Neutrophil (primary cell): Measurements from ENCODE around the gene LHFPL5.

Source experiments
- H3K27ac ChIP-seq: fragments of 200-600 bp; sonication (generic); 2 replicates; pipeline ENCODE4 v1.5.1; 2016; ENCODE audit warnings: mild to moderate bottlenecking, moderate library complexity
- H3K27me3 ChIP-seq: fragments of 200-600 bp; sonication (generic); 2 replicates; pipeline ENCODE4 v1.6.0; 2016; ENCODE audit warnings: mild to moderate bottlenecking
- H3K36me3 ChIP-seq: fragments of 200-600 bp; sonication (generic); 2 replicates; pipeline ENCODE4 v1.5.1; 2017
- H3K4me1 ChIP-seq, 2 experiments: fragments of 200-600 bp in 1 of 2; sonication (generic) in 1 of 2; 1 replicate in 1 of 2; 2 replicates in 1 of 2; pipeline versions ENCODE4 v1.5.1 to v1.6.1; 2013 to 2016; ENCODE audit warnings: low read depth in 1 of 2, low read length in 1 of 2, mild to moderate bottlenecking in 1 of 2, moderate library complexity in 1 of 2; ENCODE audit not compliant: control insufficient read depth in 1 of 2, insufficient read depth in 1 of 2
- H3K4me3 ChIP-seq, 2 experiments: fragments of 200-600 bp in 1 of 2; sonication (generic) in 1 of 2; 1 replicate in 1 of 2; 2 replicates in 1 of 2; pipeline ENCODE4 v1.5.1; 2013 to 2016; ENCODE audit warnings: low read depth in 1 of 2, low read length in 1 of 2, mild to moderate bottlenecking in 1 of 2, moderate library complexity in 1 of 2
- H3K9me3 ChIP-seq: fragments of 200-600 bp; sonication (generic); 2 replicates; pipeline ENCODE4 v1.5.1; 2016
- TF ChIP-seq, protein P1 (sequence below): fragments of 200-600 bp; sonication (generic); IDR thresholded peaks from 2 replicates; pipeline ENCODE4 v1.5.1; 2016; ENCODE audit warnings: antibody characterized with exemption

The LHFPL5 gene

DNA sequence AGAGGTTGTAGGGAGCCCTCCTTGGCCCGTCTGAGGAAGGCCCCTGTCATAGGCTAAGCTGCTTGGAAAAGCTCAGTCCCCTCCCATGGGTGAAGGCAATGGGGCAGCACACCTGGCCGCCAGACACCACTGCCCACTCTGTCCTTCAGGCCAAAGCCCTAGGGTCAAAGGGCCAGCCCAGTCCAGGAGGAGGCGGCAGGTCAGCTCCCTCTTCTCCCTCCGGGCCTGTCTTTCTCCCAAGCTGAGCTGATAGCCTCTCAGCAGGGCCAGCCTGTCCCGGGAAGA, 33.9 kb upstream of the LHFPL5 start:
- Histone ChIP-seq H3K27ac (no peak overlapping the region), H3K4me1 (peaks cover 7 to 14% of the 10 kb centered on the region in 2 experiments), H3K4me3 (no peak overlapping the region), H3K9me3 (no peaks in the 10 kb centered on the region), H3K27me3 (peaks cover 8% of the 10 kb centered on the region), H3K36me3 (no peaks in the 10 kb centered on the region)
- TF ChIP-seq, protein P1, sequence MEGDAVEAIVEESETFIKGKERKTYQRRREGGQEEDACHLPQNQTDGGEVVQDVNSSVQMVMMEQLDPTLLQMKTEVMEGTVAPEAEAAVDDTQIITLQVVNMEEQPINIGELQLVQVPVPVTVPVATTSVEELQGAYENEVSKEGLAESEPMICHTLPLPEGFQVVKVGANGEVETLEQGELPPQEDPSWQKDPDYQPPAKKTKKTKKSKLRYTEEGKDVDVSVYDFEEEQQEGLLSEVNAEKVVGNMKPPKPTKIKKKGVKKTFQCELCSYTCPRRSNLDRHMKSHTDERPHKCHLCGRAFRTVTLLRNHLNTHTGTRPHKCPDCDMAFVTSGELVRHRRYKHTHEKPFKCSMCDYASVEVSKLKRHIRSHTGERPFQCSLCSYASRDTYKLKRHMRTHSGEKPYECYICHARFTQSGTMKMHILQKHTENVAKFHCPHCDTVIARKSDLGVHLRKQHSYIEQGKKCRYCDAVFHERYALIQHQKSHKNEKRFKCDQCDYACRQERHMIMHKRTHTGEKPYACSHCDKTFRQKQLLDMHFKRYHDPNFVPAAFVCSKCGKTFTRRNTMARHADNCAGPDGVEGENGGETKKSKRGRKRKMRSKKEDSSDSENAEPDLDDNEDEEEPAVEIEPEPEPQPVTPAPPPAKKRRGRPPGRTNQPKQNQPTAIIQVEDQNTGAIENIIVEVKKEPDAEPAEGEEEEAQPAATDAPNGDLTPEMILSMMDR = no peak

DNA sequence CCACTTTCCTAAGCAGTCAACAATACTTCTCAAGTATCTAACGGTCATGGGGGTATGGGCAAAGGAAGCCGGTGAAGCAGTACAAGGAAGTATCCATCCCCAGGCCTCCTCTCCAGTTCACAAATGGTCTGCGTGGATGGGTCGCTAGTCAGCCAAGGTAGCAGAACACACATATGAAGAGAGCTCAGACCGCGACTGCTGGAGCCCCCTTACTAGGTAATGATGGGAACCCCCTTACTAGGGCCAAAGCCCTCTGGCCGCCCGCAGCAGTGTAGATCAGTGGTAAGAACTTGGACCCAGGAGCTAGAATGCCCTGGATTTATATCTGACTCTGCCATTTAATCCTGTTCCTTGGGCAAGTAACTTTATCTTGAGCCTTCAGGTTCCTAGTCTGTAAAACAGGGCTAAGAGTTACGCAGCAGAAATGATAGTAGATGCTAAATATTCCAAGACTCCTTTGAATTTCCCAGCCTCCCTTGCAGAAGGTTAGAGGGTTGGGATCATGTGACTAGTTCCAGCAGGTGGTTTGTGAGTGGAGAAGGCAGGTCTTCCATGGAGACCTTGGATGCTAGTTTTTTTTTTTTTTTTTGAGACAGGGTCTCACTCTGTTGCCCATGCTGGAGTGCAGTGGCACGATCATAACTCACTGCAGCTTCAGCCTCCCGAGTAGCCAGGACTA, 30.9 kb upstream of the LHFPL5 start:
- Histone ChIP-seq H3K9me3 (no peaks in the 10 kb centered on the region), H3K36me3 (no peaks in the 10 kb centered on the region), H3K4me3 (no peak overlapping the region), H3K4me1 (peaks cover 14 to 19% of the 10 kb centered on the region in 2 experiments), H3K27ac (no peak overlapping the region), H3K27me3 (peaks cover 19% of the 10 kb centered on the region)
- TF ChIP-seq, protein P1 = no peak

DNA sequence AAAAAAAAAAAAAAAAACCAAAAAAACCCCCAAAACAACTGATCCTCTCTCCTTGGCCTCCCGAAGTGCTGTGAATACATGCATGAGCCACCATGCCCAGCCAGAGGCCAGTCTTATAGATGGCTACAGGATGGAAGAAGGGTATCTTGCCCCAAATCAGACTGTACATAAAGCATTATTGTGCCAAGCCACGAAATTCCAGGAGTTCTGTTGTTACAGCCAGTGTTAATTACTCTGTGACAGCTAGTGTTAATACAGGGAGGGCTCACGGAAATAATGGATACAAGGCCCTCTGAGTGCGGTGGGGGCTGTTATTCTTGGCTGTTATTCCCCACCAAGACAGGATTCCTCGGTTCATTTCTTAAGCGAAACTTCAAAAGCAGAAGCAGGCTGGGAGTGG, 30.1 kb upstream of the LHFPL5 start:
- H3K27me3 ChIP-seq = peaks cover 19% of the 10 kb centered on the region
- H3K36me3 ChIP-seq = no peaks in the 10 kb centered on the region
- no peak overlapping the region for H3K27ac ChIP-seq
- no peak overlapping the region for H3K4me3 ChIP-seq
- H3K4me1 ChIP-seq = peaks cover 14 to 19% of the 10 kb centered on the region in 2 experiments
- H3K9me3 ChIP-seq = no peaks in the 10 kb centered on the region
- TF ChIP-seq, protein P1 = no peak

DNA sequence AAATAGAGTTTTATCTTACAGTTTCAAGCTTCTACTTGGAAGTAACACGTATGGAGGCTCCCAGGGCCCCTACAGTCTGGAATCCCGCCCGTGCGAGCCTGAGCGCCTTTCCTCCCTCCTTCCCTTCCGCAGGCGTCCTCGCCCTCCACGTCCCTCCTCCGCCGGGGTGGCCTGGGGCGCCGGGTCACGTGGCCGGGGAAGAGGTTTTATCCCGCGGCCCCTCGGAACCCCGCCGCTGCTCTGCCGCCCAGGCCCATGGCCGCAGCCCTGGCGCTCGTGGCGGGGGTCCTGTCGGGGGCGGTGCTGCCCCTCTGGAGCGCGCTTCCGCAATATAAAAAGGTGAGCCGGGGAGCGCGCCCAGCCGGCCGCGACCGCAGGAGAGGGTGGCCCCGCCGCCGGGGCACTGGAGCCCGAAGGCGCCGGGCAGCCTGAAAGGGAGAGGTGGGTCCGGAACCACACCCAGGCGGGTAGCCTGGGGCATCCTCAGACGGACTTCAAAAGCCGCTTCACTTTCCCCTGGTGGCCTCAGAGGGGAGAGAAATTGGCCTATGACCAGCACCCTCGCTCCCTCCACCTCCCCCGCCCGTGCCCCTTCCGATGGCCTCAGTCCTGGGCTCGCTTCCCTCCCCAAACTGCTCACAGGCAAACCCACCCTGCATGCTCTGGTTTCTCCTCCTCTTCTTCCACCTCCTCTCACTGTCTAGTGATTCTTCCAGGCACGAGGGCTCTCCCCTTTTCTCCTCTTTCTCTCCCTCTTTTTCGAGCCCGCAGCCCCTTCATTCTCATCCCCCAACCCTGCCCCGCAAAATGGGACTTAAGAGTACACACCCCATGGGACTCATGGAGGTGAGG, 28.6 kb upstream of the LHFPL5 start, which contains the start of gene CLPSL2:
Gene CLPSL2 (plus strand): TSS at position 235 of the 852 bp plus-strand sequence. CDS start 21 bp downstream, at position 256.
- Histone ChIP-seq H3K9me3 (no peaks in the 10 kb centered on the region), H3K36me3 (no peaks in the 10 kb centered on the region), H3K27me3 (peaks cover 19% of the 10 kb centered on the region), H3K27ac (no peak within 1 kb of the TSS), H3K4me1 (peaks cover 9 to 10% of the 10 kb centered on the region in 2 experiments), H3K4me3 (peak within 1 kb of the TSS; percentile 50 to 71)
- TF ChIP-seq, protein P1 = no peak

DNA sequence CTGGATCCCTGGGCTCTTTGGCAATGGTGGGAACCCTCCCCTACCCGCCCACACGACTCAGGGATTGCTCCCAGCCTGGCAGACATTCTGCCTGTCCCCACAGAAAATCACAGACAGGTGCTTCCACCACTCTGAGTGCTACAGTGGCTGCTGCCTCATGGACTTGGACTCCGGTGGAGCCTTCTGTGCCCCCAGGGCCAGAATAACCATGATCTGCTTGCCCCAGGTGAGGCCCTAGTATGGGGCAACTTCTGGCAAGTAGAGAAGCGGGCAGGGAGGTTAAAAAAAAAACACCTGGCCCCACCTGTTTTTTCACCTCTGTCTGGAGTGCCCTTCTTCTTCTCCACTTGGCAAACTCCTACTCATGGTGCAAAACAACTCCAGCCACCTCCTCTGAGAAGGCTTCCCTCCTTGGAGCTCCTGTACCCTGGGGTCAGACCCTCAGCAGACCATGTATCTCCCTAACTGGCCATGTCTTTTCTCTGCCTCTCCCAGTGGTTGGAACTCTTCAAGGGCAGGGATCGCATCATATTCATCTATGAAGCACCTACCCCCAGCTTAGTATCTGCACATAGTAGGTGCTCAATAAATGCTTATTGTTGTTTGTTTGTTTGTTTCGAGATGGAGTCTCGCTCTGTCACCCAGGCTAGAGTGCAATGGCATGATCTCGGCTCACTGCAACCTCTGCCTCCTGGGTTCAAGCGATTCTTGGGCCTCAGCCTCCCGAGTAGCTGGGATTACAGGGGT, 27.6 kb upstream of the LHFPL5 start:
- Histone ChIP-seq H3K4me1 (peaks cover 9 to 10% of the 10 kb centered on the region in 2 experiments), H3K4me3 (no peak overlapping the region), H3K27me3 (peaks cover 19% of the 10 kb centered on the region), H3K36me3 (no peaks in the 10 kb centered on the region), H3K27ac (no peak overlapping the region), H3K9me3 (no peaks in the 10 kb centered on the region)
- TF ChIP-seq, protein P1 = no peak
